Aorta (tissue), 5 donors: Measurements from ENCODE around the gene ROBO1. TPM values are rescaled to one million over a fixed set of nuclear protein-coding genes. Genes with fewer than 3 reads are reported as not detected.

Experiments
- ATAC-seq: fragments of 200-7000 bp; cut with Tn5 transposase; one replicate; pipeline ENCODE4 v1.9.1; 2022; ENCODE audit warnings: moderate library complexity; ENCODE audit not compliant: low FRiP score
- DNase-seq, 2 donors: peaks; one replicate each; pipeline ENCODE4 v3.0.0-alpha.2; 2020
- H3K27ac ChIP-seq, 2 donors: one replicate each; pipeline ENCODE4 v1.5.1; 2013; ENCODE audit warnings: low read length in 2 of 2, mild to moderate bottlenecking in 2 of 2, moderate library complexity in 2 of 2, control low read depth in 1 of 2, inconsistent platforms in 1 of 2, low read depth in 1 of 2
- H3K27me3 ChIP-seq, 2 donors: one replicate each; pipeline ENCODE4 v1.6.1; 2013; ENCODE audit warnings: control low read depth in 1 of 2, low read length in 1 of 2, mild to moderate bottlenecking in 1 of 2, moderate library complexity in 1 of 2; ENCODE audit not compliant: insufficient read depth in 2 of 2, control insufficient read depth in 1 of 2
- H3K36me3 ChIP-seq, 2 donors: one replicate each; pipeline ENCODE4 v1.6.1; 2013; ENCODE audit warnings: control low read depth in 1 of 2, low read length in 1 of 2, mild to moderate bottlenecking in 1 of 2; ENCODE audit not compliant: insufficient read depth in 2 of 2, control insufficient read depth in 1 of 2
- H3K4me1 ChIP-seq, 2 donors: one replicate each; pipeline ENCODE4 v1.6.1; 2013; ENCODE audit warnings: low read length in 2 of 2, control low read depth in 1 of 2, mild to moderate bottlenecking in 1 of 2, moderate library complexity in 1 of 2; ENCODE audit not compliant: insufficient read depth in 2 of 2, control insufficient read depth in 1 of 2
- H3K4me3 ChIP-seq, 2 donors: one replicate each; pipeline ENCODE4 v1.5.1; 2013; ENCODE audit warnings: low read length in 2 of 2, control low read depth in 1 of 2, mild to moderate bottlenecking in 1 of 2
- H3K9me3 ChIP-seq: one replicate; pipeline ENCODE4 v1.6.1; 2013; ENCODE audit warnings: mild to moderate bottlenecking, low read length; ENCODE audit not compliant: control insufficient read depth
- WGBS, 2 donors: extraction: QIAGEN DNeasy Blood & Tissue Kit; methylation state at CpG; one replicate each; pipeline ENCODE4 v1.1.7; 2013; 5-methylcytosine and 5-hydroxymethylcytosine counted together
- intact Hi-C, 2 donors: fragments of 100-400 bp; cut with DNase I; formaldehyde crosslinking; loops; one replicate each; pipeline versions ENCODE4 v1.14.2 to v1.15.0; 2022
- polyA plus RNA-seq, 2 donors: library from polyadenylated mRNA; stranded (reverse); fragments of 200-250 nt; gene quantifications; one replicate each; pipeline ENCODE4 v1.2.3, GENCODE V29; 2013
- total RNA-seq, 2 donors: library from RNA; stranded (reverse); fragmentation: NEBNext Ultra II Directional; extraction: Animal tissue kit (Norgen Biotek cat#: 25700); gene quantifications; one replicate each; pipeline ENCODE4 v1.2.1, GENCODE V29; 2021
- donor health status: healthy with polysubstance abuse.
- donor health status: Bipolar disorder and iron deficiency.
- donor health status: DM: no; HTN: no; CAD: no.
- donor health status: DM: no; HTN: no; CAD: no.
- donor health status: DM: yes; HTN: yes; CAD: no.

Gene ROBO1
- total and polyA plus RNA-seq, 4 donors = 2.1 to 33.1 (median 16.6) TPM

GRCh38 chr3:79157191-79157590 lies 610.6 kb downstream of the ROBO1 start:
- ATAC-seq (no peak), DNase-seq (no peak)
- Histone ChIP-seq H3K4me3 (no peak overlapping the region), H3K9me3 (no peaks in the 10 kb centered on the region), H3K27ac (no peak overlapping the region), H3K36me3 (no peaks in the 10 kb centered on the region), H3K27me3 (no peaks in the 10 kb centered on the region), H3K4me1 (no peaks in the 10 kb centered on the region)
- intact Hi-C loops = no loop called here

GRCh38 chr3:79154865-79155264 lies 612.9 kb downstream of the ROBO1 start:
- Histone ChIP-seq H3K27me3 (no peaks in the 10 kb centered on the region), H3K4me3 (no peak overlapping the region), H3K36me3 (no peaks in the 10 kb centered on the region), H3K27ac (no peak overlapping the region), H3K9me3 (no peaks in the 10 kb centered on the region), H3K4me1 (no peaks in the 10 kb centered on the region)
- ATAC-seq = no peak
- WGBS, 2 donors = 20 to 38% methylated on average over 2 of the region's 2 CpGs
- DNase-seq = no peak
- intact Hi-C loops = no loop called here

GRCh38 chr3:79148786-79149185 lies 619.0 kb downstream of the ROBO1 start:
- Histone ChIP-seq H3K27ac (no peak overlapping the region), H3K36me3 (no peaks in the 10 kb centered on the region), H3K4me3 (no peak overlapping the region), H3K4me1 (no peaks in the 10 kb centered on the region), H3K9me3 (no peaks in the 10 kb centered on the region), H3K27me3 (no peaks in the 10 kb centered on the region)
- WGBS, 2 donors = 95 to 96% methylated on average over 2 of the region's 2 CpGs
- DNase-seq (no peak), ATAC-seq (no peak)
- intact Hi-C loops = no loop called here

GRCh38 chr3:79146024-79146423 lies 621.8 kb downstream of the ROBO1 start:
- Histone ChIP-seq H3K27me3 (no peaks in the 10 kb centered on the region), H3K4me3 (no peak overlapping the region), H3K9me3 (no peaks in the 10 kb centered on the region), H3K27ac (no peak overlapping the region), H3K4me1 (no peaks in the 10 kb centered on the region), H3K36me3 (no peaks in the 10 kb centered on the region)
- DNase-seq (no peak), ATAC-seq (no peak)
- 53 to 61% methylated on average over 3 of the region's 3 CpGs for WGBS, 2 donors
- intact Hi-C loops = no loop called here

DNA sequence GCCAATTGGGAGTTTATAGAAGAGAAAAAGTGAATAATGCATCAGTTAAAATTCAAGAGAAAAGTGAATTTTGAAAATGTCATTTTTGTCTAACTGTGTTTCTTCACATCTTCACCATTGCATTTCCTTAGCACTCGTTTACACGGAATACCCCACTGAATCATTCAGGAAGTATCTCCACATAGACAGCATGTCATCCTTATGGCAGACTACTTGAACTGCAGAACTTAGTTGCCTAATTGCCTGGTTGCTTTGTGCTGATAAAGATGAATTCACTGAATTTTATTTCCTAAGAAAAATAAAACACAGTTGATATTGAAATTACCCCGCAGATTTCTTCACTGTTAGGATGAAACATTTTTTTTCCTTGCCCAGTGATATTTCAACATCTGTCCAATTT lies 627.1 kb downstream of the ROBO1 start:
- Histone ChIP-seq H3K27ac (no peak overlapping the region), H3K36me3 (no peaks in the 10 kb centered on the region), H3K4me1 (no peaks in the 10 kb centered on the region), H3K4me3 (no peak overlapping the region), H3K9me3 (no peaks in the 10 kb centered on the region), H3K27me3 (no peaks in the 10 kb centered on the region)
- DNase-seq (no peak), ATAC-seq (no peak)
- intact Hi-C loops = no loop called here
- WGBS, 2 donors = 70 to 75% methylated on average over 3 of the region's 3 CpGs

GRCh38 chr3:79139395-79140068 lies 628.3 kb downstream of the ROBO1 start:
- H3K36me3 ChIP-seq = no peaks in the 10 kb centered on the region
- no peaks in the 10 kb centered on the region for H3K27me3 ChIP-seq
- no peak for DNase-seq
- no peaks in the 10 kb centered on the region for H3K4me1 ChIP-seq
- 30 to 31% methylated on average over 7 of the region's 7 CpGs for WGBS, 2 donors
- ATAC-seq = no peak
- H3K4me3 ChIP-seq = no peak overlapping the region
- H3K9me3 ChIP-seq = no peaks in the 10 kb centered on the region
- H3K27ac ChIP-seq = no peak overlapping the region
- intact Hi-C loops = no loop called here

DNA sequence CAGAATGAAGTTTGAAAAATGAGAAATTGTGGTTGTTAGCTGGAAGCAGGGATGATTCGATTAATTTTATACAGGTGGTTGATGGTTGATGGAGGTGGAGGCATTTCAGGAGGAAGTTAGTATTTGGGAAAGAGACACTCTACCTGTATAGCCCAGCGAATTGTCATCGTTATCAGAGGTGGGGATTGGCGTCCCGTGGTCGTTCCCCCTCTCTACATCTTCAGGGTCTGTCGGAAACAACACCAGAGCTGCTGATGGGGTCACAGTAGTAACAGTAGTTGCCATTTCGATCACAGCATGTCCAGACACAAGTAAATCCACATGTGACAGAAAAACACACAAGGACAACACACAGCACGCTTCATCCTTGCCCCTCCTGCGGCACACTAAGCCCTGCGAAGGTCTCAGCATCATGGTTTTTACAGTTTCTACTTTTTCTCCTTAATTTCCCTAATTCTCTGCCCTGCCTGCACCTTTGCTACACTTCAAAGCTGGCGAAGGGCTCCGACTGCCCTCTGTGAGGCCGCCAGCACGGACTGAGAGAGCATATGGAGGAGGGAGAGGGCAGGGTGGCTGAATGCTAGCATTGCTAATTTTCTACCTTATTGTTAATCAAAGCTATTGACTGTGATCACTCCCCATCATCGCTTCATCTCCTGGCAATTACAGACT lies 642.3 kb downstream of the ROBO1 start:
- Histone ChIP-seq H3K4me3 (no peak overlapping the region), H3K27ac (no peak overlapping the region), H3K4me1 (no peaks in the 10 kb centered on the region), H3K27me3 (no peaks in the 10 kb centered on the region), H3K36me3 (no peaks in the 10 kb centered on the region), H3K9me3 (no peaks in the 10 kb centered on the region)
- DNase-seq (no peak), ATAC-seq (no peak)
- intact Hi-C loops = no loop called here
- WGBS, 2 donors = 48 to 58% methylated on average over 16 of the region's 16 CpGs

DNA sequence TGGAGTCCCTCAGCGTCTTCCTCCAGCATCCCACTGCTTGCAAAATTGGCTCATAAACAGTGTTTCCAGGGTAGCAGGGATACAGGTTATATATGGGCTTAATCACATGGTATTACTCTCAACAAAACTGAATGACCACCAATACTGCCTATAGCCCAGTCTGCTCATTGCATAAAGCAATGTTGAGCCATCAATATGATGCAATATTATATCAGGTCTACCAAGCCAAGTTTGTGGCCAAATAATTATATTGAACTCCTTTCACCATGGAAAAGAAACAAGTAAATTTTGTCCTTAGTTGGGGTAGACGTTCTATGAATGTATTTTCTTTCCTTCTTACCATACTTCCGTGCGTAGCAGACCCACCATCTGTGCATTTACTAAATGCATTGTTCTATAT lies 652.3 kb downstream of the ROBO1 start:
- ATAC-seq (no peak), DNase-seq (no peak)
- no peak overlapping the region for H3K4me3 ChIP-seq
- no peaks in the 10 kb centered on the region for H3K27me3 ChIP-seq
- WGBS, 2 donors = 90 to 92% methylated on average over 4 of the region's 4 CpGs
- intact Hi-C loops = loop anchor here in 1 of 2 donors (10.0 kb wide), 1 partner anchor 249 kb away; no protein-coding TSS in a partner anchor
- H3K27ac ChIP-seq = no peak overlapping the region
- H3K9me3 ChIP-seq = no peaks in the 10 kb centered on the region
- no peaks in the 10 kb centered on the region for H3K36me3 ChIP-seq
- no peaks in the 10 kb centered on the region for H3K4me1 ChIP-seq

- H3K4me3 ChIP-seq = no peak overlapping the region
Measured at GRCh38 chr3:79113876-79114275, 653.9 kb downstream of the ROBO1 start.

More at GRCh38 chr3:79113876-79114275, 653.9 kb downstream of the ROBO1 start:
- H3K36me3 ChIP-seq = no peaks in the 10 kb centered on the region
- DNase-seq (no peak), ATAC-seq (no peak)
- intact Hi-C loops = loop anchor here in 1 of 2 donors (10.0 kb wide), 1 partner anchor 251 kb away; no protein-coding TSS in a partner anchor
- no peak overlapping the region for H3K27ac ChIP-seq
- H3K9me3 ChIP-seq = no peaks in the 10 kb centered on the region
- H3K4me1 ChIP-seq = no peaks in the 10 kb centered on the region
- 87 to 89% methylated on average over 3 of the region's 3 CpGs for WGBS, 2 donors
- no peaks in the 10 kb centered on the region for H3K27me3 ChIP-seq
